Measurements from ENCODE around the gene PPP2R5C. TPM values are rescaled to one million over a fixed set of nuclear protein-coding genes. Genes with fewer than 3 reads are reported as not detected.
A peak's percentile ranks its signal among the peaks of the same experiment; 100 is the strongest.
"Not testable (repeated sequence)": the region's sequence is repeated elsewhere in the genome, so short reads cannot be mapped to it uniquely, and the experiment has no call there.

Gene PPP2R5C
- total RNA-seq, 1 experiment from 2014 or later: 93.0 TPM

GRCh38 chr14:101797856-101798255, 36.3 kb downstream of the PPP2R5C start:
- no peak overlapping the region for H2BK15ac ChIP-seq (ENCODE audit: low read depth, low read length)
- no peak overlapping the region for H4K91ac ChIP-seq (ENCODE audit: insufficient read length, low read depth, low read length)
- Mint-ChIP-seq H3K27me3 (ENCODE audit: low read depth) (no peaks in the 10 kb centered on the region; the same call in none of the 2 replicates), H3K4me3 (peak overlapping the region in 1 of 2 experiments; percentile 10; a peak in 2 of 5 replicates), H3K4me1 (no peaks in the 10 kb centered on the region), H3K36me3 (ENCODE audit: insufficient read depth in 1 of 3, low read depth in 3 of 3) (no peaks in the 10 kb centered on the region), H3K27ac (no peak overlapping the region), H3K9me3 (no peaks in the 10 kb centered on the region)
- H4K20me1 ChIP-seq (ENCODE audit: control insufficient read depth, insufficient read depth, insufficient read length): no peaks in the 10 kb centered on the region
- H3K27me3 ChIP-seq (ENCODE audit: insufficient read depth, low read length): no peaks in the 10 kb centered on the region
- H2AFZ ChIP-seq (ENCODE audit: low read length): no peak overlapping the region
- H3K9me3 ChIP-seq (ENCODE audit: control insufficient read depth, low read depth, low read length): no peaks in the 10 kb centered on the region
- no peak for DNase-seq
- no peak overlapping the region for H4K8ac ChIP-seq (replicated peaks; ENCODE audit: insufficient read length, low read depth, low read length)
- H3K56ac ChIP-seq (ENCODE audit: insufficient read length, low read depth, low read length): no peak overlapping the region
- H3K23ac ChIP-seq (ENCODE audit: insufficient read length, low read depth, low read length): no peak overlapping the region
- TF ChIP-seq CTCF (conservative IDR thresholded peaks at IDR 0.05): no peak
- H3K79me2 ChIP-seq (ENCODE audit: insufficient read depth, low read length): no peaks in the 10 kb centered on the region
- H2AK5ac ChIP-seq (ENCODE audit: insufficient read length, low read length): no peak overlapping the region
- H3K4me1 ChIP-seq (ENCODE audit: insufficient read depth, low read length): no peaks in the 10 kb centered on the region
- H3K9ac ChIP-seq (ENCODE audit: extremely low read depth, insufficient read length, low read length): no peak overlapping the region
- WGBS (ENCODE audit: extremely low coverage, insufficient read length, low lambda C conversion rate): no CpG with 5 or more reads among the region's 5 CpGs
- no peak overlapping the region for H2BK12ac ChIP-seq (ENCODE audit: insufficient read length, low read depth, low read length)
- H3T11ph ChIP-seq (ENCODE audit: low read length): no peak overlapping the region
- no peak overlapping the region for H3K14ac ChIP-seq (ENCODE audit: insufficient read depth, low read length)
- no peak overlapping the region for H3K27ac ChIP-seq (ENCODE audit: insufficient read length, low read depth, low read length)
- no peaks in the 10 kb centered on the region for H3K79me1 ChIP-seq (ENCODE audit: insufficient read depth, low read depth, low read length, poor library complexity, severe bottlenecking)
- H3K23me2 ChIP-seq (ENCODE audit: insufficient read length, low read depth, low read length, poor library complexity, severe bottlenecking): no peaks in the 10 kb centered on the region
- H2BK5ac ChIP-seq (ENCODE audit: insufficient read length, low read length): no peak overlapping the region
- no peak overlapping the region for H3K4ac ChIP-seq (ENCODE audit: low read depth, low read length)
- H3K18ac ChIP-seq (ENCODE audit: insufficient read length, low read depth, low read length): no peak overlapping the region
- H2BK120ac ChIP-seq (ENCODE audit: low read depth, low read length, poor library complexity, severe bottlenecking): no peak overlapping the region
- H2BK20ac ChIP-seq (ENCODE audit: low read depth, low read length, poor library complexity, severe bottlenecking): no peak overlapping the region
- no peak overlapping the region for H3K4me2 ChIP-seq (ENCODE audit: insufficient read depth, insufficient read length, low read length)
- no peak overlapping the region for H4K5ac ChIP-seq (ENCODE audit: insufficient read length, low read depth, low read length)

DNA sequence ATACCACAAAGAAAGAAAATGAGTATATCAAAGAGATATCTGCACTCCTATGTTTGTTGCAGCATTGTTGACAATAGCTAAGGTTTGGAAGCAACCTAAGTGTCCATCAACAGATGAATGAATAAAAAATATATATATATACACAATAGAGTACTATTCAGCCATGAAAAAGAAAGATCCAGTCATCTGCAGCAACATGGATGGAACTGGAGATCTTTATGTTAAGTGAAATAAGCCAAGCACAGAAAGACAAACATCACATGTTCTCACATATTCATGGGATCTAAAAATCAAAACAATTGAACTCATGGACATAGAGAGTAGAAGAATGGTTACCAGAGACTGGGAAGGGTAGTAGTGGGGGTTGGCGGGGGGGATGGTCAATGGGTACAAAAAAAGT, 42.9 kb downstream of the PPP2R5C start:
- not testable (repeated sequence) for H3K56ac ChIP-seq (ENCODE audit: insufficient read length, low read depth, low read length); H2AFZ ChIP-seq (ENCODE audit: low read length); H3K79me1 ChIP-seq (ENCODE audit: insufficient read depth, low read depth, low read length, poor library complexity, severe bottlenecking); H2AK5ac ChIP-seq (ENCODE audit: insufficient read length, low read length); H3T11ph ChIP-seq (ENCODE audit: low read length); H3K9ac ChIP-seq (ENCODE audit: extremely low read depth, insufficient read length, low read length); H3K23ac ChIP-seq (ENCODE audit: insufficient read length, low read depth, low read length); H3K27me3 Mint-ChIP-seq (ENCODE audit: low read depth); H3K18ac ChIP-seq (ENCODE audit: insufficient read length, low read depth, low read length); H4K20me1 ChIP-seq (ENCODE audit: control insufficient read depth, insufficient read depth, insufficient read length); H2BK5ac ChIP-seq (ENCODE audit: insufficient read length, low read length); H3K27me3 ChIP-seq (ENCODE audit: insufficient read depth, low read length); H2BK20ac ChIP-seq (ENCODE audit: low read depth, low read length, poor library complexity, severe bottlenecking); H3K79me2 ChIP-seq (ENCODE audit: insufficient read depth, low read length); H3K4ac ChIP-seq (ENCODE audit: low read depth, low read length); H3K23me2 ChIP-seq (ENCODE audit: insufficient read length, low read depth, low read length, poor library complexity, severe bottlenecking); H3K9me3 ChIP-seq (ENCODE audit: control insufficient read depth, low read depth, low read length); H3K36me3 Mint-ChIP-seq (ENCODE audit: insufficient read depth in 1 of 3, low read depth in 3 of 3); H3K9me3 Mint-ChIP-seq; H3K27ac Mint-ChIP-seq; H3K4me2 ChIP-seq (ENCODE audit: insufficient read depth, insufficient read length, low read length); H2BK15ac ChIP-seq (ENCODE audit: low read depth, low read length); H3K27ac ChIP-seq (ENCODE audit: insufficient read length, low read depth, low read length); H3K14ac ChIP-seq (ENCODE audit: insufficient read depth, low read length); H4K5ac ChIP-seq (ENCODE audit: insufficient read length, low read depth, low read length); H4K91ac ChIP-seq (ENCODE audit: insufficient read length, low read depth, low read length); H3K4me1 ChIP-seq (ENCODE audit: insufficient read depth, low read length); H4K8ac ChIP-seq (replicated peaks; ENCODE audit: insufficient read length, low read depth, low read length); H2BK12ac ChIP-seq (ENCODE audit: insufficient read length, low read depth, low read length); H3K4me3 Mint-ChIP-seq; H2BK120ac ChIP-seq (ENCODE audit: low read depth, low read length, poor library complexity, severe bottlenecking); DNase-seq
- H3K4me1 Mint-ChIP-seq: peaks cover 11 to 17% of the 10 kb centered on the region in 2 experiments
- WGBS (ENCODE audit: extremely low coverage, insufficient read length, low lambda C conversion rate): no CpG with 5 or more reads among the region's 1 CpG
